MM.1S (cell line): ENCODE data around the gene PLSCR2.

Experiments used
- CTCF ChIP-seq: fragments of 300-600 bp; sonication (generic); IDR thresholded peaks from 2 replicates; pipeline ENCODE4 v1.5.1; 2016; ENCODE audit warnings: antibody characterized with exemption, low read length, mixed read lengths
- EZH2 ChIP-seq: fragments of 300-600 bp; sonication (generic); optimal IDR thresholded peaks from 2 replicates; pipeline ENCODE3; 2017; ENCODE audit warnings: low read depth, mild to moderate bottlenecking, antibody characterized with exemption, low read length, mixed read lengths
- EZH2phosphoT487 ChIP-seq: fragments of 300-600 bp; sonication (generic); IDR thresholded peaks from 2 replicates; pipeline ENCODE4 v1.6.1; 2018; ENCODE audit warnings: antibody characterized with exemption, low read length

- TF ChIP-seq CTCF (no peak), EZH2phosphoT487 (no peak), EZH2 (no peak)
Measured at GRCh38 chr3:146431240-146431639, 38.1 kb downstream of the PLSCR2 start.
